ENCODE measurements around the gene MYL12A.

Gene MYL12A

GRCh38 chr18:3225588-3225987, 22.0 kb upstream of the MYL12A start:
- DNase-seq, result no peak

- no peak for DNase-seq
These were observed 21.6 kb upstream of the MYL12A start for GRCh38 chr18:3226048-3226447.

- DNase-seq, result no peak
These were observed 16.9 kb upstream of the MYL12A start for GRCh38 chr18:3230401-3231334.

GRCh38 chr18:3233004-3233403, 14.6 kb upstream of the MYL12A start:
- no peak for DNase-seq

- DNase-seq, result no peak
These were observed 14.0 kb upstream of the MYL12A start for GRCh38 chr18:3233433-3234168.

GRCh38 chr18:3234457-3234856, 13.1 kb upstream of the MYL12A start:
- peak; percentile 8 for DNase-seq

GRCh38 chr18:3235846-3236245, 11.8 kb upstream of the MYL12A start:
- DNase-seq, result no peak

- no peak for DNase-seq
These were observed 11.1 kb upstream of the MYL12A start for GRCh38 chr18:3236470-3236869.

GRCh38 chr18:3238742-3239141, 8.9 kb upstream of the MYL12A start:
- no peak for DNase-seq

- no peak for DNase-seq
These were observed 2.4 kb upstream of the MYL12A start for GRCh38 chr18:3245185-3245564.

- DNase-seq, result peak; percentile 89
These were observed 1.6 kb upstream of the MYL12A start for GRCh38 chr18:3245853-3246634.

- DNase-seq, result peak; percentile 24
These were observed 864 bp upstream of the MYL12A start for GRCh38 chr18:3246635-3247239.

- DNase-seq, result no peak
These were observed 559 bp downstream of the MYL12A start for GRCh38 chr18:3248062-3248657.

GRCh38 chr18:3248658-3249359, 1.2 kb downstream of the MYL12A start:
- peak; percentile 15 for DNase-seq

GRCh38 chr18:3250237-3251107, 2.9 kb downstream of the MYL12A start:
- DNase-seq, result no peak

GRCh38 chr18:3251249-3251962, 3.8 kb downstream of the MYL12A start:
- no peak for DNase-seq

GRCh38 chr18:3251963-3252277, 4.3 kb downstream of the MYL12A start:
- DNase-seq, result no peak

- DNase-seq, result no peak
These were observed 5.2 kb downstream of the MYL12A start for GRCh38 chr18:3252843-3253242.

GRCh38 chr18:3254725-3255124, 7.1 kb downstream of the MYL12A start:
- DNase-seq, result no peak

- no peak for DNase-seq
These were observed 8.1 kb downstream of the MYL12A start for GRCh38 chr18:3255611-3256165.

All from stimulated activated CD4-positive, alpha-beta T cell treated with anti-CD3 and anti-CD28 coated beads, Interleukin-15, amount 100 ng/mL, for 24 hours (primary cell).